Smooth muscle cell (in vitro differentiated cells): ENCODE results near the gene KREMEN1. TPM values are rescaled to one million over a fixed set of nuclear protein-coding genes. Genes with fewer than 3 reads are reported as not detected.
A peak's percentile ranks its signal among the peaks of the same experiment; 100 is the strongest.

ENCODE experiments used
- DNase-seq: peaks from one replicate; lab custom pipeline; 2025; ENCODE audit not compliant: unreplicated experiment; lab: John Stamatoyannopoulos, UW
- H2AFZ ChIP-seq: fragments of 200-600 bp; sonication (generic); 2 replicates; pipeline ENCODE4 v1.6.0; 2016; ENCODE audit warnings: antibody characterized with exemption, low read depth, mild to moderate bottlenecking
- H3F3A ChIP-seq: fragments of 200-600 bp; sonication (generic); 2 replicates; pipeline ENCODE4 v1.6.0; 2017; ENCODE audit warnings: antibody characterized with exemption, low read depth
- H3K27ac ChIP-seq: fragments of 200-600 bp; sonication (generic); 2 replicates; pipeline ENCODE4 v1.5.1; 2016; ENCODE audit warnings: low read depth, mild to moderate bottlenecking
- H3K27me3 ChIP-seq: fragments of 200-600 bp; sonication (generic); 2 replicates; pipeline ENCODE4 v1.6.1; 2016; ENCODE audit warnings: low read depth, mild to moderate bottlenecking
- H3K36me3 ChIP-seq: fragments of 200-600 bp; sonication (generic); 2 replicates; pipeline ENCODE4 v1.5.1; 2016; ENCODE audit warnings: low read depth
- H3K4me1 ChIP-seq: fragments of 200-600 bp; sonication (generic); 2 replicates; pipeline ENCODE4 v1.5.1; 2016; ENCODE audit warnings: low read depth
- H3K4me2 ChIP-seq: fragments of 200-600 bp; sonication (generic); 2 replicates; pipeline ENCODE4 v1.6.0; 2016; ENCODE audit warnings: mild to moderate bottlenecking
- H3K4me3 ChIP-seq: fragments of 200-600 bp; sonication (generic); 2 replicates; pipeline ENCODE4 v1.5.1; 2016; ENCODE audit warnings: mild to moderate bottlenecking
- H3K79me2 ChIP-seq: fragments of 200-600 bp; sonication (generic); 2 replicates; pipeline ENCODE4 v1.6.0; 2016; ENCODE audit warnings: low read depth, mild to moderate bottlenecking
- H3K9ac ChIP-seq: fragments of 200-600 bp; sonication (generic); 2 replicates; pipeline ENCODE4 v1.6.0; 2016; ENCODE audit warnings: low read depth
- H3K9me3 ChIP-seq: fragments of 200-600 bp; sonication (generic); replicated peaks from 2 replicates; pipeline ENCODE4 v1.5.1; 2016; ENCODE audit warnings: low read depth
- H4K20me1 ChIP-seq: fragments of 200-600 bp; sonication (generic); 2 replicates; pipeline ENCODE4 v1.6.0; 2016; ENCODE audit warnings: low read depth
- CTCF ChIP-seq: fragments of 200-600 bp; sonication (generic); IDR thresholded peaks from 2 replicates; pipeline ENCODE4 v1.5.1; 2017; ENCODE audit warnings: borderline replicate concordance, mild to moderate bottlenecking, antibody characterized with exemption; ENCODE audit not compliant: insufficient read depth, poor library complexity, severe bottlenecking
- WGBS: methylation state at CpG from one replicate; pipeline ENCODE4 v1.1.7; 2016; ENCODE audit warnings: low lambda C conversion rate; 5-methylcytosine and 5-hydroxymethylcytosine counted together
- polyA plus RNA-seq: library from polyadenylated mRNA; unstranded; fragments of >200 nt; fragmentation: Nextera tagmentation; extraction: Ambion mirVana; gene quantifications from 2 replicates; pipeline ENCODE4 v1.2.1, GENCODE V29; 2016
- total RNA-seq: library from RNA; depleted of rRNA; stranded (reverse); fragments of >200 nt; gene quantifications from 2 replicates; pipeline ENCODE4 v1.2.3, GENCODE V29; 2014

KREMEN1 gene
- total and polyA plus RNA-seq, 2 experiments from 2014 or later: 6.0 to 6.8 TPM

- no peak overlapping the region for H2AFZ ChIP-seq
- H3K36me3 ChIP-seq: no peaks in the 10 kb centered on the region
- TF ChIP-seq CTCF: no peak
- H3K27ac ChIP-seq: peak overlapping the region; percentile 96
- peak overlapping the region; percentile 50 for H3K4me3 ChIP-seq
- H3K4me1 ChIP-seq: peaks cover 25% of the 10 kb centered on the region
- no peaks in the 10 kb centered on the region for H3K79me2 ChIP-seq
- no peaks in the 10 kb centered on the region for H3K27me3 ChIP-seq
- no peaks in the 10 kb centered on the region for H3K9me3 ChIP-seq
- DNase-seq: peak; percentile 27
- peak overlapping the region; percentile 92 for H3K9ac ChIP-seq
- WGBS: 4% methylated on average over 20 of the region's 32 CpGs
- H3F3A ChIP-seq: peaks cover 20% of the 10 kb centered on the region
- H4K20me1 ChIP-seq: no peaks in the 10 kb centered on the region
- H3K4me2 ChIP-seq: peak overlapping the region; percentile 86
Measured at GRCh38 chr22:29030618-29031226, 42.1 kb upstream of the KREMEN1 start.

- Histone ChIP-seq H3F3A (peaks cover 20% of the 10 kb centered on the region), H3K27ac (peak overlapping the region; percentile 96), H3K4me3 (peak overlapping the region; percentile 50), H2AFZ (no peak overlapping the region), H3K36me3 (no peaks in the 10 kb centered on the region), H3K9me3 (no peaks in the 10 kb centered on the region), H4K20me1 (no peaks in the 10 kb centered on the region), H3K9ac (peak overlapping the region; percentile 92), H3K4me2 (peak overlapping the region; percentile 86), H3K4me1 (peaks cover 25% of the 10 kb centered on the region), H3K27me3 (no peaks in the 10 kb centered on the region), H3K79me2 (no peaks in the 10 kb centered on the region)
- peak; percentile 37 for DNase-seq
- 2% methylated on average over 18 of the region's 18 CpGs for WGBS
- peak; percentile 9 for TF ChIP-seq CTCF
Measured at GRCh38 chr22:29031227-29032011, 41.4 kb upstream of the KREMEN1 start.

- H3K27me3 ChIP-seq: no peaks in the 10 kb centered on the region
- H3K36me3 ChIP-seq: no peaks in the 10 kb centered on the region
- peaks cover 25% of the 10 kb centered on the region for H3K4me1 ChIP-seq
- H3K4me3 ChIP-seq: no peak overlapping the region
- no peak for DNase-seq
- H3K27ac ChIP-seq: peak overlapping the region; percentile 96
- H3K79me2 ChIP-seq: no peaks in the 10 kb centered on the region
- H2AFZ ChIP-seq: no peak overlapping the region
- H3K4me2 ChIP-seq: peak overlapping the region; percentile 71
- TF ChIP-seq CTCF: no peak
- H3F3A ChIP-seq: peaks cover 20% of the 10 kb centered on the region
- H3K9ac ChIP-seq: peak overlapping the region; percentile 92
- no peaks in the 10 kb centered on the region for H4K20me1 ChIP-seq
- H3K9me3 ChIP-seq: no peaks in the 10 kb centered on the region
- 49% methylated on average over 8 of the region's 8 CpGs for WGBS
Measured at GRCh38 chr22:29032014-29032475, 40.8 kb upstream of the KREMEN1 start.
